Activated naive CD4-positive, alpha-beta T cell treated with anti-CD3 and anti-CD28 coated beads, Interleukin-2, amount 50 U/mL, for 16 hours (primary cell): ENCODE data around the gene TUBB4A.

Source experiments
- DNase-seq: peaks from one replicate; pipeline ENCODE4 v3.0.0-alpha.2; 2020

Gene TUBB4A

DNA sequence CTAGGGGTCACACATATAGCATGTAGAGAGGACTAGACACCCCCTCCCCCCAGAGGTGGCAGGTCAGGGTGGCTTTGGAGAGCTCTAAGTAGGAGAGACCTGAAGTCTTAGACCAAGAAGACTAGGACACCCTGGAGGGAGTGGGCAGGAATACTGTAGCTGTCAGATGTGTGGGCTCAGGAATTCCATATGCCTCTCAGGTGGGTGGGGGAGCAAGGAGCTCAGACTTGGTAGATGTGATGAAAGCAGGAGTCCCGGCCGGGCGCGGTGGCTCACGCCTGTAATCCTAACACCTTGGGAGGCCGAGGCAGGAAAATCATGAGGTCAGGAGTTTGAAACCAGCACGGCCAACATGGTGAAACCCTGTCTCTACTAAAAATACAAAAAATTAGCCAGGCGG, 36.4 kb downstream of the TUBB4A start:
- no peak for DNase-seq

- no peak for DNase-seq
These were observed 37.1 kb downstream of the TUBB4A start for GRCh38 chr19:6465006-6465405.

DNA sequence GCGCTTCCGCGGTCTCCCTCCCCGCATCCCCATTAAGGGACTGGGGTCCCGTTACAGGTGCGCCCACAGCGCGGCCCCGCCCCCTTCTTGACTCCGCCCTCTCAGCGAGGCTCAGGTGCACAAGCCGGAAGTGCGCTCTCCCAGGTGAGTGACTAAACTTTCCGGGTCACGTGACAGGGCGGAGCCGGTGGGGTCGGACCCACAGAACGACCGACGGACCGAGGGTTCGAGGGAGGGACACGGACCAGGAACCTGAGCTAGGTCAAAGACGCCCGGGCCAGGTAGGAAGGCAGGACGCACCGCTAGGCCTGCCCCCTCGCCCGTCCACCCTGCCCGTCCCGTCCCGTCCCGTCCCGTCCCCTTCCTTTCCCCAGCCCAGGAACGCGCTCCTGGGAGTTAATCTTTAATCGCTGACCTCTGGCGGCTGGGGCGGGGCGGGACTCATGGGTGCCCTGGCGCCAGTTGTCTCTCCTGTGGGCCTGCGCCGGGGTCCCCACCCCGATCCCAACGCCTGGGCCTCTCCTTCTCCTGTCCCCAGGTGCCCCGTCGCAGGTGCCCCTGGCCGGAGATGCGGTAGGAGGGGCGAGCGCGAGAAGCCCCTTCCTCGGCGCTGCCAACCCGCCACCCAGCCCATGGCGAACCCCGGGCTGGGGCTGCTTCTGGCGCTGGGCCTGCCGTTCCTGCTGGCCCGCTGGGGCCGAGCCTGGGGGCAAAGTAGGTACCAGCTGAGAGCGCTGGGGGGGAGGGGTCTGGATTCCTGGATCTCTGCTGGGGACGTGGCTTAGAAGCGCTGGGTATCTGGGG, 37.8 kb downstream of the TUBB4A start, which contains the start of gene CRB3:
Gene CRB3, plus strand, starts transcription at position 202 of the 804 bp plus-strand sequence. Its CDS starts 431 bp downstream, at position 633.
- DNase-seq, result peak; percentile 58

- peak; percentile 98 for DNase-seq
These were observed 41.8 kb downstream of the TUBB4A start for GRCh38 chr19:6460099-6460884.

DNA sequence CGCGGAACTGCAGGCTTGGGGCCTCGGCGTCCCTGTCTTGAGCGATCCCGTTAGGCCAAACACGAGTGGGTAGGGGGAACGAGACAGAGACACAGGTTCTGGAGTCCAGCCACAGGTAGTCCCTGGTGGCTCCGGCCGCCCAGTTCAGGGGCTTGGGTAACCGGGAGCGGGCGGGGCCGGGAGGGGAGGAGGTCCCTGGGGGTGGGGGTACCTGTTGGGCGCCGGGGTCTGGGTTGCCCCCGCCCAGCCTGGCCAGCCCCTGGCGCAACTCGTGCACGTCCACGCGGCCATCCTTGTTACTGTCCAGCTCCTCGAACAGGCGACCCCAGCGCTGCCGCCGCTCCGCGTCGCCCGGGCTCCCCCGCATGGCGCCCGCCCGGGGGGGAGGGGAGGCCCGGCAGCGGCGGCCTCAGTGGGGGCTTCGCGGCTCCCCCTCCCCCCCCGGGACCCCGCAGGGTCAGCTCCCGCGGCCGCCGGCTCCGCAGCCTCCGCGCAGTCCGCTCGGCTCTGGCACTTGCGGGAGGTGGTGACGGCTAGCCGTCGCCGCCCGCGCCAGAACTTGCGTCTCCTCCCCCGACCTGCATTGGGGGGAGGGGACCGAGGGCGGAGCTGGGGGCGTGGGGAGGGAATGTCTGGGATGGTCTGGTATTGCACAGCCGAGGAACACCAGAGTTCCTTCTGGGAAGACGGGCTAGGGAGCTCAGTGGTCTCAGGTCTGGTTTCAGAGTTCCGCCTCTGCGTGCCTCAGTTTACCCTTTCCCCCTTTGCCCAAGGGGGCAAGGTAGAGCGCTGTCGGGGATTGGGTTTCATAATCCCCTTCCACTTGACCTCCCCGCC, 42.6 kb downstream of the TUBB4A start, which contains the start of gene SLC25A23:
Gene SLC25A23, minus strand, starts transcription at position 531 of the 837 bp plus-strand sequence. Its CDS starts 164 bp downstream, at position 367.
- peak; percentile 65 for DNase-seq

- DNase-seq, result no peak
These were observed 43.3 kb downstream of the TUBB4A start for GRCh38 chr19:6458695-6459261.

DNA sequence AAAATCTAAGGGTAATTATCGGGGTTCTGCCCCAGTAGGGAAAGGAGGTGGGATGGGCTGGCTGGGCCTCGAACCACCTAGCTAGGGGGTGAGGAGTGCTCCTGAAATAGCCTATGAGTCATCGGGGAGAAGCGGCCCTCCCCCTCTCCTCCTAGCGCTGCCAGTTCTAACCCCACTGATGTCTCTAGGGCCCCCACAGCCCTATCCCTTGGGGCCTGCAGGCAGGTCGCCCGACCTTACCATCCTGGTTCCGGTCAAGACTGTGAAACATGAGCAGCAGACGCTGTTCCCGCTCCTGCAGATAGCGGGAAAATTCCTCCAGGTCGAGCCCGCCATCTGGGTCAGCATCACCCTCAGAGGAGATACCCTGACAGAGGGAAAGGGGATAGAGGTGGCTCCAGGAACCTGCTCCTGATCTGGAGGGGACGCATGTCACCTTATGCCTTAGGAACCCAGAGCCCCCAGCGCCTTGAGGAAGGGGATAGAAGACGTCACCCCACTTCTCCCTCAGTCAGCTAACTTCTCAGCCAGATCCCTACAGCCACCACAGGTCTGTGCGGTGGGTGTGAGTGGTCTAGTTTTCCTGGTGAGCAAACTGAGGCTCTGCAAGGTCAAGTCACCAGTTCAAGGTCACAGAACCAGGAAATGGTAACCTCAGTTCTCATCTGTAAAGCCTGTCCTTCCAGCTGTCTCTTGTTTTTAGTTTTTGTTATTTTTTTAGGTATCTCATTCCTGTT, 44.0 kb downstream of the TUBB4A start:
- DNase-seq, result no peak

GRCh38 chr19:6455924-6456323, 46.2 kb downstream of the TUBB4A start:
- no peak for DNase-seq

DNA sequence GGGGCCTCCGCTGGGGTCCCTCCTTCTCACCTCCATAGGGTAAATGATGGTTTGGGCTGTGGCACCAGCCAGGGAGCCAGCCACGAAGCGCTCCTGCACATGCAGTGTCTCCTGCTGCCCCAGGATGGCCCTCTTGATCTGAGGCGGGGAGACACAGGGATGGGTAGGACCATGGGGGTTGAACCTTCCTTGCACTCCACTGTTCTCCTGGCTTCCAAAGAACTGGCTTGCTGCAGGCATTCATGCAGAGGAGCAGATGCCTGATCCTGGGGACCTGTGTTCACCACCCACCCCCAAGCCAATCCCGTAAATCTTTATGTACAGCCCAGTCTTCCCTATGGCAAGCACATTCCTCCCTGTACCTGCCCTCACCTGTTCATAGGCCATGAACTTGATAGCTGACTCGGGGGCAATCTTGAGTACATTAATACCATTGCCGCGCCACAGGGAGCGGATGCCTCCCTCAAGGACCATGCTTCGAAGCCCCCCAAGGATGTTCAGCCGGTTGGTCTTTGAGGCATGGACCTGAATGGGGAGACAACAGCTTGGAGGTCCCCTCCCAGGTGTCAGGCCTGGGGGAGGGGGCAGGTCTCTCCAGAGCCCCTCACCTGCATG, 48.1 kb downstream of the TUBB4A start:
- no peak for DNase-seq

DNA sequence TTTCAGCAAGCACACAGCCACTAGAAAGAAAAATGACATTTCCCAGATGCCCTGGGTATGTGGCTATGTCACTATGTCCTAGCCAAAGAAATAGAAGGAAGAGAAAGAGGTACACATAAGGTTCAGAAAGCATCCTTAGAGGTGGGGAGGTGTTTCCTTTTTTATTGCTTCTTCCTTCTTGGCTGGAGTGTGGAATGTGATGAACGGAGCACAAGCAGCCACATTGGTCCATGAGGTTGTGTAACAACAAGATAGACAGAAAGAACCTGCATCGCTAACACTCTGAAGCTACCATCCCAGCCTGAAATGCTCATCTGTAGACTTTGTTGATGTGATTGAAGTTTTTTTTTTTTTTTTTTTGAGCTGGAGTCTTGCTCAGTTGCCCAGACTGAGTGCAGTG, 49.2 kb downstream of the TUBB4A start:
- no peak for DNase-seq

GRCh38 chr19:6452223-6452614, 49.9 kb downstream of the TUBB4A start:
- DNase-seq, result no peak

GRCh38 chr19:6451583-6452222, 50.4 kb downstream of the TUBB4A start:
- DNase-seq, result no peak

DNA sequence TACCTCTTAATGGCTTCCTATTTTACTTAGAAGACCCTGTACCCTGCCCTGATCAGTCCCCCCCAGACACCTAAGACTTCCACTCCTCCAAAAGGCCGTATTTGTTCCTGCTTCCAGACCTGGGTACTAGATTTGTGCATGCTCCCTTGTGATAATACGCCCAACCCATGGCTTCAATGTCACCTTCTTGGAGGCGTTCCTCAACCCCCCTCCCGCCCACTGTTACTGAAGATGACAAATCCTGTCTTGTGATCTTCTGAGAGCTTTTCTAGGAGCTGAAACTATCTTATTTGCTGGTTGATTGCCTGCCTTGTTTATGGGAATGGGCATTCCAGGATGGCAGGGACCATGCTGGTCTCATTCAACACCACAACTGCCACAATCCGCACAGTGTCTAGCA, 51.9 kb downstream of the TUBB4A start:
- DNase-seq, result no peak

- DNase-seq, result no peak
These were observed 54.1 kb downstream of the TUBB4A start for GRCh38 chr19:6448045-6448444.

GRCh38 chr19:6446452-6446851, 55.7 kb downstream of the TUBB4A start:
- DNase-seq, result no peak
